DOHH2 (cell line): ENCODE measurements around the gene FBXO24.

ENCODE experiments used
- CTCF ChIP-seq: fragments of 200-600 bp; sonication (generic); IDR thresholded peaks from one replicate; pipeline ENCODE4 v1.5.1; 2014; ENCODE audit warnings: antibody characterized with exemption, mild to moderate bottlenecking, low read depth, low read length; ENCODE audit not compliant: poor library complexity, severe bottlenecking
- EZH2phosphoT487 ChIP-seq: fragments of 200-600 bp; sonication (generic); IDR thresholded peaks from 2 replicates; pipeline ENCODE4 v1.6.1; 2017; ENCODE audit warnings: borderline replicate concordance, mild to moderate bottlenecking, antibody characterized with exemption, low read length, moderate library complexity, mixed read lengths

GRCh38 chr7:100582650-100583049 is 3.5 kb upstream of the FBXO24 start:
- TF ChIP-seq CTCF, result no peak
- TF ChIP-seq EZH2phosphoT487, result no peak
